GM04504 (cell line): Measurements from ENCODE around the gene CFAP107.
"Not testable (repeated sequence)": the region's sequence is repeated elsewhere in the genome, so short reads cannot be mapped to it uniquely, and the experiment has no call there.

Experiments
- DNase-seq: peaks from one replicate; pipeline ENCODE4 v3.0.0-alpha.2; 2012; ENCODE audit warnings: low read depth

The CFAP107 gene

DNA sequence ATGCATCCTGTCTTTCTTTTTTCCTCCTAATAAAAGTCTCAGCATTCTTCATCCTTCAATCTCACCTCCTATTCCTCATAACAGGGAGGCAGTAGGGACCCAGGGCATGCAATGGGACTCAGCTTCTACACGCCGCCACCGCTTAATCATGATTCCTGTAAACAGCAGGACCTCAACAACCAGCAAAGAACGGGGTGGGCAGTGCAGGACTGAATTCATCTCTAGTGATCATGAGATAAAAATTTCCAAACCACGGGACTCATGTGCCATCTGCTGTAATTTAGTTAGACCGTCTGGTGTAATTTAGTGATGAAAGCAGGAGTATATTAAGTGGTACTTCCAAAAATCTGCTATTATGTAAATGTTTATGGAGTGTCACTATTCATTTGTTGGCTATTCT, 32.9 kb downstream of the CFAP107 start:
- no peak for DNase-seq

DNA sequence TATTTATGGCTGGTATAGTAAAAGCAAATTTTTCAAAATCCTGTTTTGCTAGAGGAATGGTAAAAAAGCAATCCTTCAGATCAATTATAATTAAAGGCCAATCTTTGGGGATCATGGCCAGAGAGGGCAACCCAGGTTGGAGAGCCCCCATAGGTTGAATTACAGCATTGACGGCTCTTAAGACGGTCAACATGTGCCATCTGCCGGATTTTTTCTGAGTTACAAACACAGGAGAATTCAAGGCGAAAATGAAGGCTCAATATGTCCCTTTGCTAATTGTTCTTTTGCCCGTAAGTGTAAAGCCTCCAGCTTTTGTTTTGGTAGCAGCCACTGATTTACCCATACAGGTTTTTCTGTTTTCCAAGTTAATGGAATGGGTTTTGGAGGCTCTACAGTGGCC, 35.5 kb downstream of the CFAP107 start:
- not testable (repeated sequence) for DNase-seq

DNA sequence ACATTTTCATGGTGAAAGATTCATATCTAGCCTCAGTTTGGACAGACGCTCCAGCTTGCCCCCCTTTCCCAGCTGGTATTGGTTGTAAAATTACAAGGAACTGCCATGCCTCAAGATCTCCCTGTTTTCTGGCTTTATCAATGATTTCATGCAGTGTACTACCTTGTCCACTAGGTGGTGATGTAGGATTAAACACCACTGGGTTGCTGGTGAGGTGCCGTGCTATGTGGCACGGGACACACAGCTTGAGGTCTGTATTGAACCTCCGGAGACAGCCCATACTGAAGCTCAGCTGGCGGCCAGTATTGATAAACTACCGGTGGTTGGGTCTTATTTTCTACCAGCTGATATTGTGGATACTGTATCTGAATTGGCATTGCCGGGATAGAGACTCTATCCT, 37.8 kb downstream of the CFAP107 start:
- peak; percentile 1 for DNase-seq

DNA sequence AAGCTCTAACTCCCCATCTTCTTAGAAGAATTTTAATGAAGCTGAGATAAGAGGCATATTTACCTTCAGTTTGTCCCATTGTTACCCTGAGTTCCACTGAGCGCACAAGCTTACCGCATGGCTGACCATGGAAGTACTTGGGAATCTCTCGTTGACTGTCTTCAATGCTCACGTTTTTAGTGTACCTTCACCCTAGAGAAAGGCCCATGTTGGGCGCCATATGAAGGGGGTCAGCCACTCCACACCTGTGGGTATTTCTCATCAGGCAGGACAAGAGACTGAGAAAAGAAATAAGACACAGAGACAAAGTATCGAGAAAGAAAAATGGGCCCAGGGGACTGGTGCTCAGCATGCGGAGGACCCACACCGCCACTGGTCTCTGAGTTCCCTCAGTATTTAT, 38.7 kb downstream of the CFAP107 start:
- DNase-seq: not testable (repeated sequence)

DNA sequence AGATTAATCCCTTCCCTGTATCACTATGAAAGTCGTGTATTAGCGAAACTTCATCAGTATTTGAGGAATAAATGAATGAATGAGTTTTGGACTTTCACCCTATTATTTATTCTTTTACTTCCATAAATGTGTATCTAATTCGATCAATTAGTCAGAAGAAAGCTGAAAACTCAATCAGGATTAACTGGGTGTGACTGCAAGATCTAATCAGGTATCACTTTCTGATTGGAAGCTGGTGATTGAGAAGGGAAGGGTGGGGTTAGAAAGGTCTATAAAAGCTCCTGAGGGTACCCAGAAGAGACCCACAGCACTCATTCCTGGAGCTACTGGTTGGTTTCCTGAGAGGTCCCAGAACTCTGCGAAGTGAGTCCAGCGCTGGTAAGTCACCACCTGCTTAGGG, 45.1 kb downstream of the CFAP107 start, which contains the start of gene PRAMEF1:
Gene PRAMEF1, plus strand, starts transcription at position 301 of the 400 bp plus-strand sequence. CDS start 1,831 bp downstream, outside the sequence.
- DNase-seq: not testable (repeated sequence)

DNA sequence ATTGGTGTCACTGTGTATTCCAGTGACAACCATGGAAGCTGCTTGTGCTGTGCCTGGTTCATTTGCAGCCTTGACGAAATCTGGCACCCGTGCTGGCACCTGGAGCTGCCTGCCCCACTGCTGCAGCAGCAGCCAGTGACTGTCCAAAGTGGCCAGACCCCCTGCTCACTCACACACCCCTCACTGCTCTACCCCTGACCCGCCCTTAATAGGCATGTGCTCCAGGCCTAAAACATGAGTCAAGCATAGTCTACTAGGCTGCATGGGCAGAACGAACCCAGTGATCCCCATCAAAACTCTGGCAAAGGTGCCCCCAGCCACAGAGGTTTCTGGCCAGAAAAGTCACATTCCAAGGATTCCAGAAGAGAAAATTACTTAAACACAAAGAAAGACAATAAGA, 52.9 kb downstream of the CFAP107 start:
- DNase-seq: no peak

DNA sequence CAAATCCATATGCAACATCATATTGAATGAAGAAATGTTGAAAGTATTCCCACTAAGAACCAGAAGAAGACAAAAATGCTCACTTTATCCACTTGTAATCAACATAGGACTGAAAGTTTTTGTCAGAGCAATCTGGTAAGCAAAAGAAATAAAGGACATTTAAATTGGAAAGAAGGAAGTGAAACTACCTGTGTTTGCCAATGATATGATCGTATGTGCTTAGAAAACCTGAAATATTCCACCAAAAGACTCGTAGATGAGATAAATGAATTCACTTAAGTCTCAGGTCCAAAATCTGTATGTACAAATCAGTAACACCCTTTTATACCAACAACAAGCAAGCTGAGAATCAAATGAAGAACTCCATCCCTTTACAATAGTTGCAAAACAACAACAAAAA, 53.7 kb downstream of the CFAP107 start:
- no peak for DNase-seq

DNA sequence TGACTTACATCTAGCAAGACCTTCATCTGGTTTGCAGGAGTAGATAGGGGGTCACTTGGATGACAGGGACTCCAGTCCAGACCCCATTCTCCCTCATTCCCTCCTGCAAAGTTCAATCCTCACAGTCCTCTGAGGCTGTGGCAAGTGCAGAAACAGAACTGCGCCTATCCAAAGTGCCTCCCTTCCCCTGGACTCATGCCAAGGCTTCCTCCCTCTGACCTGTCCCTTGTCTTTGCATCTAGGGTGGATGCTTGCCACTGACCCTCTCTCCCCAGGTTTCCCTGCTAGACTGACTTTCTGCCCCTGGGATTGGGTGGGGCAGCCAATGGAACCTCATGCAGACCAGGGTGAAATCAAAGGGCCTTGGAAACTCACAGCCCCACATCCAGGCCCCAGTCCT, 63.9 kb downstream of the CFAP107 start:
- DNase-seq: no peak

DNA sequence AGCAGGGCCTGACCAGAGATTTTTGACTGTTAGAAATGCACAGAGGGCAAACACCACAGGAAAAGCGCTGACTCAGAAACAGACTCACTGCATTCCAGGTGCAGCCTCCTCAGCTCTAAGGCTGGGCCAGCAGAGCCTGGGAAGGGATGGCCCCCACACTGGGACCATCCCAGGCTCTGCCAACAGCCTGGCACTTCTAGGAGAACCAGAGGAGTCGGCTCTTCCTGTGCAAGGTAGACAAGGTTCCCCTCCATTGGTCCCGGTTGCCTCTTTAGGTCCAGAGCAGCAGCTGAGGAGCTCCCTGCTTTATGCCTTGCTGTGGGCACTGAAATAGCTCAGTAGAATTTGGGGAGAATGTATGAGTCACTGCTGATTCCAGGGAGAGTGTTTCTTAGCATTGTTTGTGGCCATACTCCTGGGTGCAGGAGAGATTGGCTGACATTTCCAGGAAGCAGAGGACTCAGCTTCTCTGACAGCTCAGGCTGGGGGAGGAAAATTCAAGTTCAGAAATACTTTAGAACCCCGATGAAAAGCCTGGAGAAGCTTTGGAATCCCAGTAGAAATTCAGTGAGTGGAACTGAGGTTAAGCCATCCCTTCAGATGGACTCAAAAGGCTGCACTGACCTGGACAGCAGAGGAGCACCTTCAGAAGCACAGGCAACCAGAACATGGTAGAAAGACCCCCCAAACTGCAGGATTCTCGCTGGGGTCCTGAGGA, 64.8 kb downstream of the CFAP107 start:
- no peak for DNase-seq

DNA sequence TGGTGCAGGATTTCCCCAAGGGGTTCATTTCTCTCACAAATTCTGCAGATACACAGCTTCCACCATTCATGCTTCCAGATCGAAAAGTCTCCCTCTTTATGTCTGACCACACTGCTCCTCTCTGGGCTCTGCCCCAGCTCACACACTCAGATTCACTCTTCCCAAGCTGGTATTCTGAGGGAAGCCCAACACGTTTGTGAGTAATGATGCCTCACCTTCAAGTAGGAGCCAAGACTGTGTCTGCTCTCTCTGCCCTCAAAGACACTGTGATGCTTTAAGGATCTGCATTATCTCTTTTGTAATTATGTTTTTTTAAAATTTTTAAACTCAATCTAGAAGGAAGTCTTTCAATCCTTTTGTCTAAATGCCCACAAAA, 65.4 kb downstream of the CFAP107 start:
- DNase-seq: no peak
